RWPE2 (cell line): ENCODE data around the gene GRIK3.

ENCODE experiments used
- ATAC-seq: fragments of 200-7000 bp; cut with Tn5 transposase; 3 replicates; pipeline ENCODE4 v1.9.1; 2021; ENCODE audit warnings: low read depth
- DNase-seq: peaks from one replicate; pipeline ENCODE4 v3.0.0-alpha.2; 2020; ENCODE audit warnings: low spot score
- H3K27ac ChIP-seq: fragments of 450-650 bp; 2 replicates; pipeline ENCODE4 v1.5.1; 2017; ENCODE audit warnings: mild to moderate bottlenecking; ENCODE audit not compliant: poor library complexity, severe bottlenecking
- H3K27me3 ChIP-seq: fragments of 250-450 bp; sonication (Bioruptor Pico); 2 replicates; pipeline ENCODE4 v1.5.1; 2021; ENCODE audit warnings: mild to moderate bottlenecking, moderate library complexity; ENCODE audit not compliant: insufficient read depth, poor library complexity, severe bottlenecking
- H3K36me3 ChIP-seq: fragments of 250-450 bp; sonication (Bioruptor Pico); 2 replicates; pipeline ENCODE4 v1.5.1; 2020; ENCODE audit warnings: low read depth, mild to moderate bottlenecking, moderate library complexity
- H3K4me1 ChIP-seq: fragments of 250-450 bp; sonication (Bioruptor Pico); 2 replicates; pipeline ENCODE4 v1.5.1; 2021; ENCODE audit warnings: mild to moderate bottlenecking, moderate library complexity; ENCODE audit not compliant: insufficient read depth, poor library complexity, severe bottlenecking
- H3K4me3 ChIP-seq: fragments of 250-450 bp; sonication (Bioruptor Pico); 2 replicates; pipeline ENCODE4 v1.5.1; 2021; ENCODE audit warnings: mild to moderate bottlenecking, moderate library complexity; ENCODE audit not compliant: severe bottlenecking
- H3K9me3 ChIP-seq: fragments of 250-450 bp; sonication (Bioruptor Pico); 2 replicates; pipeline ENCODE4 v1.5.1; 2021; ENCODE audit warnings: mild to moderate bottlenecking, moderate library complexity; ENCODE audit not compliant: severe bottlenecking
- CTCF ChIP-seq: fragments of 450-650 bp; IDR thresholded peaks from one replicate; pipeline ENCODE4 v1.5.1; 2017; ENCODE audit warnings: mild to moderate bottlenecking, moderate library complexity; ENCODE audit not compliant: poor library complexity, severe bottlenecking

GRIK3 gene

GRCh38 chr1:36894824-36895223, 139.5 kb downstream of the GRIK3 start:
- no peaks in the 10 kb centered on the region for H3K4me1 ChIP-seq
- H3K9me3 ChIP-seq, result no peaks in the 10 kb centered on the region
- no peak overlapping the region for H3K4me3 ChIP-seq
- no peak for ATAC-seq
- no peak overlapping the region for H3K27ac ChIP-seq
- H3K36me3 ChIP-seq, result no peaks in the 10 kb centered on the region
- no peak for TF ChIP-seq CTCF
- peaks cover 12% of the 10 kb centered on the region for H3K27me3 ChIP-seq
- DNase-seq, result no peak

GRCh38 chr1:36890776-36891175, 143.5 kb downstream of the GRIK3 start:
- no peak overlapping the region for H3K27ac ChIP-seq
- H3K27me3 ChIP-seq, result peaks cover 12% of the 10 kb centered on the region
- DNase-seq (no peak), ATAC-seq (no peak)
- no peaks in the 10 kb centered on the region for H3K4me1 ChIP-seq
- H3K4me3 ChIP-seq, result no peak overlapping the region
- H3K36me3 ChIP-seq, result no peaks in the 10 kb centered on the region
- no peak for TF ChIP-seq CTCF
- H3K9me3 ChIP-seq, result no peaks in the 10 kb centered on the region

GRCh38 chr1:36889478-36890226, 144.7 kb downstream of the GRIK3 start:
- no peak overlapping the region for H3K27ac ChIP-seq
- ATAC-seq (no peak), DNase-seq (peak; percentile 12)
- H3K4me3 ChIP-seq, result no peak overlapping the region
- peaks cover 12% of the 10 kb centered on the region for H3K27me3 ChIP-seq
- no peaks in the 10 kb centered on the region for H3K9me3 ChIP-seq
- no peaks in the 10 kb centered on the region for H3K4me1 ChIP-seq
- no peak for TF ChIP-seq CTCF
- H3K36me3 ChIP-seq, result no peaks in the 10 kb centered on the region

GRCh38 chr1:36888811-36889477, 145.4 kb downstream of the GRIK3 start:
- ATAC-seq (no peak), DNase-seq (no peak)
- Histone ChIP-seq H3K4me3 (no peak overlapping the region), H3K9me3 (no peaks in the 10 kb centered on the region), H3K27ac (no peak overlapping the region), H3K36me3 (no peaks in the 10 kb centered on the region), H3K4me1 (no peaks in the 10 kb centered on the region), H3K27me3 (peaks cover 12% of the 10 kb centered on the region)
- no peak for TF ChIP-seq CTCF
